ENCODE results near the gene DLG2. TPM values are rescaled to one million over a fixed set of nuclear protein-coding genes. Genes with fewer than 3 reads are reported as not detected.

DLG2 gene
- total RNA-seq, 1 donor from 2014 or later = 1.8 TPM

DNA sequence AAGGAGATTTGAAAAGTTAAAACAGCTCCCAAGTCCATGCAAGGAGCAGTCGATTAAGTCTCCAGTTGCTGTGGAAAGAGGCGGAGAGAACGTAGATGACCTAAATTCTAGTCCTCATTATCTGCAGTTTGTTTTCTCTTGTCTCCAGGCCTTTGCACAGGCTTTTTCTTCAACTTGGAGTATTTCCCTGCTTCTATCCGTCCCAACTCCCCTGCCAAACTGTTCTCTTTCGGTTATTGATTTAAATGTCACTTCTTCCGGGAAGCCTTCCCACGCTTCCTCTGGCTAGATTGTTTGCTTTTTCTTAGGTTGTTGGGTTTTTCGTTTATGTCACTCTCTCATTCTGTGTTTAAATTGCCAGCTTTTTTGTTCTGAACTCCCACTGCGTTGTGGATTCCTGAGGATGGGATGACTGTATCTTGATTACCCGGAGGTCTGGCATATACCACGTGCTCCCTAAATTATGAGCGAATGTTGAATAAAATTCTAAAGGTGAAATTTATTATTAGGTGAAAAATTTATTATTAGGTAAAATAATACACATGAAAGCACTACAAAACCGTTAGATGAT lies 1.7 kb upstream of the DLG2 start:
- no peaks in the 10 kb centered on the region for H3K9me3 Mint-ChIP-seq (ENCODE audit: unreplicated experiment)
- peak overlapping the region; percentile 79 for H2AFZ ChIP-seq (ENCODE audit: low read depth, low read length)
- H3K27ac Mint-ChIP-seq (ENCODE audit: unreplicated experiment) = peak overlapping the region; percentile 98
- H3K4me3 Mint-ChIP-seq (ENCODE audit: unreplicated experiment) = peak overlapping the region; percentile 98
- TF ChIP-seq EZH2 (IDR thresholded peaks at IDR 0.05; ENCODE audit: insufficient read depth, low read length) = no peak
- TF ChIP-seq, protein P1, sequence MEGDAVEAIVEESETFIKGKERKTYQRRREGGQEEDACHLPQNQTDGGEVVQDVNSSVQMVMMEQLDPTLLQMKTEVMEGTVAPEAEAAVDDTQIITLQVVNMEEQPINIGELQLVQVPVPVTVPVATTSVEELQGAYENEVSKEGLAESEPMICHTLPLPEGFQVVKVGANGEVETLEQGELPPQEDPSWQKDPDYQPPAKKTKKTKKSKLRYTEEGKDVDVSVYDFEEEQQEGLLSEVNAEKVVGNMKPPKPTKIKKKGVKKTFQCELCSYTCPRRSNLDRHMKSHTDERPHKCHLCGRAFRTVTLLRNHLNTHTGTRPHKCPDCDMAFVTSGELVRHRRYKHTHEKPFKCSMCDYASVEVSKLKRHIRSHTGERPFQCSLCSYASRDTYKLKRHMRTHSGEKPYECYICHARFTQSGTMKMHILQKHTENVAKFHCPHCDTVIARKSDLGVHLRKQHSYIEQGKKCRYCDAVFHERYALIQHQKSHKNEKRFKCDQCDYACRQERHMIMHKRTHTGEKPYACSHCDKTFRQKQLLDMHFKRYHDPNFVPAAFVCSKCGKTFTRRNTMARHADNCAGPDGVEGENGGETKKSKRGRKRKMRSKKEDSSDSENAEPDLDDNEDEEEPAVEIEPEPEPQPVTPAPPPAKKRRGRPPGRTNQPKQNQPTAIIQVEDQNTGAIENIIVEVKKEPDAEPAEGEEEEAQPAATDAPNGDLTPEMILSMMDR (IDR thresholded peaks at IDR 0.05; ENCODE audit: insufficient read depth, low read depth, low read length) = no peak
- no peaks in the 10 kb centered on the region for H3K27me3 ChIP-seq (ENCODE audit: insufficient read depth, low read length)
- peak overlapping the region; percentile 98 for H3K4me2 ChIP-seq (ENCODE audit: low read length)
- H3K27me3 Mint-ChIP-seq (ENCODE audit: low read depth, unreplicated experiment) = no peaks in the 10 kb centered on the region
- H3K36me3 ChIP-seq (ENCODE audit: insufficient read depth, low read length) = no peaks in the 10 kb centered on the region
- peaks cover 16% of the 10 kb centered on the region for H3K4me1 Mint-ChIP-seq (ENCODE audit: low read depth, unreplicated experiment)
- no peaks in the 10 kb centered on the region for H4K20me1 ChIP-seq (ENCODE audit: insufficient read depth, low read length)
- H3K4me1 ChIP-seq (ENCODE audit: insufficient read depth, low read length) = peaks cover 13% of the 10 kb centered on the region
- H3K4me3 ChIP-seq (ENCODE audit: insufficient read depth, low read depth, low read length) = peak overlapping the region; percentile 99
- FAIRE-seq = peak; percentile 47
- peak overlapping the region; percentile 88 for H3K9ac ChIP-seq (ENCODE audit: low read length)
- no peaks in the 10 kb centered on the region for H3K36me3 Mint-ChIP-seq (ENCODE audit: low read depth, unreplicated experiment)
- H3K27ac ChIP-seq (ENCODE audit: low read depth, low read length) = peak overlapping the region; percentile 59
- DNase-seq (ENCODE audit: low read depth) = no peak
- H3K79me2 ChIP-seq (ENCODE audit: insufficient read depth, low read length) = peaks cover 40% of the 10 kb centered on the region
- no peaks in the 10 kb centered on the region for H3K9me3 ChIP-seq (ENCODE audit: insufficient read depth, low read depth, low read length)

DNA sequence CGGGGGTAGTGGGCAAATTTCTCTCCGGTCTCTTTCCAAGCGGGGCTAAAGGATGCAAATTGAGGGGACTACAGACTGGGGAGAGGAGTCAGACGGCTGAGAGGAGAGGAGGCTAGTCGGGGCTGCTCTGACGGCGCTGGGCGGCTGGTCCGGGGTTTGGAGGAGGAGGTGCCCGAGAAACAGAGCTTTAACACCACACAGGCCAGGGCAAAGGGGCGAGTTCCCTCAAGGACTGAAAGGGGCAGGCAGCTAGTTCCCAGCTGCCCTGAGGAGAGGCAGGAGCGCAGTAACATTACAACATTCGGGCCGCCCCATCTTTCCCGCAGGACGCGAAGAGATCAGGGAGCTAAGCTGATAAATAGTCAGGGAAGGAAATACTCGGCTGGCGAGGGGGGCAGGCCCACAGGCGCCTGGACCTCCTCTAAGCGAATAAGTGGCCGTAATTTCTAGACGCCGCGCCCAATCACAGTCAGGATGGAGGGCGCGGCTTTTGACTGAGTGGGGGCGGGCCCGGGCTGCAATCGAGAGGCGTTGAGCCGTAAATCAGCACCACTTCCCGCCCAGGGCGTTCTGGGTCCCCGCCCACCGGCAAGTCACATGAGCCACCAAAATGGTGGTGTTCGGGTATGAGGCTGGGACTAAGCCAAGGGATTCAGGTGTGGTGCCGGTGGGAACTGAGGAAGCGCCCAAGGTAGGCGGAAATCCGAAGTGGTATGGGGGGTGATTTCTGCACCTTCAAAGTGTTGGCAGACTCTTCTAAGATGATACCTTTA lies 1.0 kb upstream of the DLG2 start, which contains the start of gene TMEM126B:
Gene TMEM126B, plus strand, starts transcription at position 596 of the 773 bp plus-strand sequence. Its CDS starts 15 bp downstream, at position 611.
- TF ChIP-seq, protein P1 (IDR thresholded peaks at IDR 0.05; ENCODE audit: insufficient read depth, low read depth, low read length) = no peak
- TF ChIP-seq EZH2 (IDR thresholded peaks at IDR 0.05; ENCODE audit: insufficient read depth, low read length) = no peak
- Histone ChIP-seq H3K9me3 (ENCODE audit: insufficient read depth, low read depth, low read length) (no peaks in the 10 kb centered on the region), H3K79me2 (ENCODE audit: insufficient read depth, low read length) (peaks cover 40% of the 10 kb centered on the region), H3K36me3 (ENCODE audit: insufficient read depth, low read length) (no peaks in the 10 kb centered on the region), H4K20me1 (ENCODE audit: insufficient read depth, low read length) (no peaks in the 10 kb centered on the region), H2AFZ (ENCODE audit: low read depth, low read length) (peak within 1 kb of the TSS; percentile 98), H3K27ac (ENCODE audit: low read depth, low read length) (peak within 1 kb of the TSS; percentile 75), H3K4me3 (ENCODE audit: insufficient read depth, low read depth, low read length) (peak within 1 kb of the TSS; percentile 99), H3K27me3 (ENCODE audit: insufficient read depth, low read length) (no peaks in the 10 kb centered on the region), H3K4me2 (ENCODE audit: low read length) (peak within 1 kb of the TSS; percentile 98), H3K9ac (ENCODE audit: low read length) (peak within 1 kb of the TSS; percentile 88), H3K4me1 (ENCODE audit: insufficient read depth, low read length) (peaks cover 13% of the 10 kb centered on the region)
- H3K36me3 Mint-ChIP-seq (ENCODE audit: low read depth, unreplicated experiment) = no peaks in the 10 kb centered on the region
- FAIRE-seq (peak; percentile 49), DNase-seq (ENCODE audit: low read depth) (peak; percentile 92)
- peak within 1 kb of the TSS; percentile 98 for H3K4me3 Mint-ChIP-seq (ENCODE audit: unreplicated experiment)
- H3K9me3 Mint-ChIP-seq (ENCODE audit: unreplicated experiment) = no peaks in the 10 kb centered on the region
- peak within 1 kb of the TSS; percentile 98 for H3K27ac Mint-ChIP-seq (ENCODE audit: unreplicated experiment)
- H3K4me1 Mint-ChIP-seq (ENCODE audit: low read depth, unreplicated experiment) = peaks cover 16% of the 10 kb centered on the region
- H3K27me3 Mint-ChIP-seq (ENCODE audit: low read depth, unreplicated experiment) = no peaks in the 10 kb centered on the region
